NCI-H1105 treated with DMSO at 0.1 percent for 48 hours (cell line): Measurements from ENCODE around the gene DCLK1.

ENCODE experiments used
- DNase-seq: peaks from one replicate; lab custom pipeline; 2025; lab: John Stamatoyannopoulos, UW

Gene DCLK1

GRCh38 chr13:35744566-35745178 lies 386.5 kb downstream of the DCLK1 start:
- DNase-seq = no peak

GRCh38 chr13:35744144-35744543 lies 387.0 kb downstream of the DCLK1 start:
- no peak for DNase-seq

GRCh38 chr13:35743165-35743564 lies 388.0 kb downstream of the DCLK1 start:
- DNase-seq = no peak

GRCh38 chr13:35741657-35742056 lies 389.5 kb downstream of the DCLK1 start:
- no peak for DNase-seq

- DNase-seq = no peak
These were observed 394.3 kb downstream of the DCLK1 start for GRCh38 chr13:35736876-35737275.

DNA sequence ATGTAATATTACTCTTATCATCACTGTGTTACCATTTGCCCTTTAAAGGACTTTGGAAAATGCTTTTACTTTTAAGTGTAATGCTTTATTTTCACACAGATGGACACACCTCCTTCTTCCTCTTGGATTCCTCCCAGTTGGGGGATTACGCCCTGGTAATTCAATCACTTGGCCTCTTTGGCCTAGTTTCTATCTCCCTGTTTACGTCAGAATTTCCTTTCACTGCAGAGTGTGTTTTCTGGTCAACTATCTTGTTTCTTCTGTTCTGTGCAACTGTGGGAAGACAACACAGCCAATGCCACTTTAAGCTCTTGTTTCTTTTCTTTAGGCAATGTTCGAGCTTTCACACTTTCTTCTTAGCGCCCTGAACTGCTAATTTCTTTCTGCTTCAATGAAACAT lies 397.4 kb downstream of the DCLK1 start:
- DNase-seq = no peak

- no peak for DNase-seq
These were observed 398.6 kb downstream of the DCLK1 start for GRCh38 chr13:35732565-35732964.

DNA sequence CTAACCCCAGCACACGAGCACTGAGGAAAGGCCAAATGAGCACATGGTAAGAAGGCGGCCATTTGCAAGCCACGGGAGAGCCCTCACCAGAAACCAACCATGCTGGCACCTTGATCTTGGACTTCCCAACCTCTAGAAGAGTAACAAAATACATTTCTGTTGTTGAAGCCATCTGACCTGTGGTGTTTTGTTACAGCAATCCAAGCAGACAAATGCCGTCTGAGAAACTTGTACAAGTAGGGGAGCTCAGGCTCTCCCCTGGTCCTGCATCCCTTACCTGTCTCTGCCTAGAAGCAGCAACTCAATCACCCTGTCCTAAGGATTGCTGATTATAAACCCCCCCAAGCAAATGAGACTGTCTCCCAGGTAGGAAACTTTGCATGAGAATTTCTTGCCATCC lies 399.7 kb downstream of the DCLK1 start:
- DNase-seq = no peak

- no peak for DNase-seq
These were observed 401.1 kb downstream of the DCLK1 start for GRCh38 chr13:35729926-35730627.

GRCh38 chr13:35727881-35728280 lies 403.3 kb downstream of the DCLK1 start:
- no peak for DNase-seq

GRCh38 chr13:35724446-35724845 lies 406.7 kb downstream of the DCLK1 start:
- no peak for DNase-seq

DNA sequence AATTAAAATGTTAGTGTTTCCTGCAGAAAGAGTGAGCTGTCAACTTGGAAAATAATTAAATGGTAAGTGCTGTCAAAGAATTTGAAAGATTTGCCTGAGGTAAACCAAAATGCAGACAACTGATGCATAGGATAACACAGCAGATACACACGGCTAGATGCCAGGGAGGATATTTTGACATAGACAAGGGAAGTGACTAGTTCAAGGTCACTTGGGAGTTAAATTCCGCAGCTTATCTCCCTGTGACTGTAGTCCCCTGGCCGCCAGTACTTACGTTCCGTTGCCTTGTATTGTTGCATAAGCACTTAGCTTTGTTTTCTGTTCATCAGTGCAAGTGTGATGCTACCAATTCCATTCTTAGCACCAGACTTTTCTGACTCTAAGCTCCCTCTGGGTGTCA lies 407.4 kb downstream of the DCLK1 start:
- no peak for DNase-seq

DNA sequence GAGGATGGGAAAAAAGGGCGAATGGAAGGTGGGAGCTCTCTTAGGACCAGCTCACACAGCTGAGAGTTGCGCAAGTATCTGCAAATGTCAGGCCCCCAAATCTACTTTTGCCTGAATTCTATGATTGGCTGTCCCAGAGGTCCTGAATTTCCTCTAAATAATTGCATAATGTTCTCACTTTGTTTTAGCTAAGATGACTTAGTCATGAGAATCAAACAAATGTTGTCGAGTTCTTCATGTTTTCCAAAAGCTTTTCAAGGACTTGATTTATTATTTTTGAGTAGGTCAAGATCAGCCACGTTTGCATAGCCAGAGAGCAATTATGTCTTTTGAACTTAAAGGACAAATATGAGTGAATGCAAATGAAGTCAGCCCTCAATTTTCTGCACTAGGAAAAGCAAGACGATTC lies 408.1 kb downstream of the DCLK1 start:
- DNase-seq = no peak

DNA sequence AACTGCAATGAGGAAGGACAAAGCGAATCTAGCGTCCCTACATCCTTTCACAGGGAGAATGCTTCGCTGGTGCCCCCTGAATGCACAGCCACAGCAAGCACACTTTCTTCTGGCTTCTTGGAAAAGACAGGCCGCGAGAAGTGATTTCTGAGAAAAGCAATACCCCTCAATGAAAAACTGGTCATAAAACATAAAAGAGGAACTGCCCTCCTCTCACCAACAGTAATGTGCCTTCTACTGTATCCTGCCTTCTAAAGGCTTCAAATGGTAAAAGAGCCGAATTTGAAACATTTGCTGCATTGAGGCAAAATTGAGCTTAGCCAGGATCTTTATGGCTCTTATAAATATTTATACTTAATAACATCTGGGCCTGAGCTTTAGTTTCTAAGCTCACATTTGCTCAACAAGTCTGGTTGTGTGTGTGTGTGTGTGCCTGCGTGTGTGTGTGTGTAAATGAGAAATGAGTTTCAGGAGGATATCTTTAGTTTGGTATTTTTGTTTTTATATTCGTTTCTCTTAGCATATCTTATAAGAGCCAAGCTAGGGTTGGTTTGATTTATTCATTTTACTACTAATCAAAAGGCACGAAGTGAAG lies 408.6 kb downstream of the DCLK1 start:
- DNase-seq = no peak

DNA sequence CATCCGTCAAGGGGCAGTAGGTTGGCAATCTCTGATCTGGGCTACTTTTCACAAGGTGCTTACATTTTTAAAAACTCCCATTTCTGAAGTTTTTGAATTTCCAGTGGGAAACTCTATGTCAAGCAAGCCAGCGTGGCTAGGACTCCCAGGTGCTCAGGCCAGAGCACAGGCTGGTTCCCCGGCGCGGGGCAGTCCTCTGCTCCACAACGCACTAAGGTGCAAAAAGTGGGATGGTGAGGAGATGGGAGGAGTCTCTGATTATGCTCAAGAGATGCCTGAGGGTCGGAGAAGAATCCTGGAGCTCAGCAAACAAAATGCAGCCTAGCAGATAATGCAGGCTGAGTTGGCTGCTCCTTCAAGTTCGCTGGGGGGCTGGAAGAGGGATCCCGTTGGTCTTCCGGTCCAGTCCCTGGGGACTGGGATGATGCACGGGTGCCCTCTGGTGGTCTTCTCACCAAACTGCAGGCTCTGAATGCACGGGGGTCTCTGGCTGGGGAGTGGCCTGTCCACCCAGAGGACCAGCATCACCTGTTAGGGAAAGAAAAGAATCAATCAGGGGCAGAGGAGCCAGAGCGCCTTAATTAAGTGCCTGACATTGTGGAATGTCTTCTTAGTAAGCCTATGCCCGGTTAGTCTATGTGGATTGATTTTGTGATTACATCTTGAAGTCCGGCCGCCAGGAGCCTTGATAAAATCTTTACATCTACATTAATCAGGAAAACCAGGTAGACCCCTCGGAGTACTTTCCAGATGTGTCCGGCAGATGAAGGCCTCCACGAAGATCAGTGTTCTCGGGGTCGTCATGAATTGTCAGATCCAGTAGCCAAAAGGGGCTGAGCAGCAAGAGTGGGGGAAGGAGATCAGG lies 410.3 kb downstream of the DCLK1 start:
- peak; percentile 12 for DNase-seq

- DNase-seq = no peak
These were observed 410.9 kb downstream of the DCLK1 start for GRCh38 chr13:35720290-35720689.
